Kidney (tissue), 14 donors: ENCODE results near the gene TGFBR2. TPM values are rescaled to one million over a fixed set of nuclear protein-coding genes. Genes with fewer than 3 reads are reported as not detected.

ENCODE experiments used
- DNase-seq, 5 donors: peaks; one replicate each; pipeline ENCODE4 v3.0.0-alpha.2; 2013 to 2020
- FAIRE-seq: peaks from 2 replicates; lab custom pipeline; 2012; peaks lifted over from hg19 to GRCh38; lab: Jason Lieb, UNC
- H3K27ac ChIP-seq, 2 donors: one replicate each; pipeline ENCODE4 v1.7.0; 2013; ENCODE audit warnings: low read depth in 2 of 2, low read length in 2 of 2, inconsistent platforms in 1 of 2
- H3K27me3 ChIP-seq: one replicate; pipeline ENCODE4 v1.7.1; 2013; ENCODE audit warnings: low read length, inconsistent platforms; ENCODE audit not compliant: control insufficient read depth, insufficient read depth
- H3K36me3 ChIP-seq, 3 donors: one replicate each; pipeline versions ENCODE4 v1.7.0 to v1.7.1; 2013; ENCODE audit warnings: low read length in 3 of 3, control low read depth in 1 of 3, inconsistent platforms in 1 of 3; ENCODE audit not compliant: insufficient read depth in 3 of 3, control insufficient read depth in 2 of 3
- H3K4me1 ChIP-seq, 3 donors: one replicate each; pipeline versions ENCODE4 v1.7.0 to v1.7.1; 2013; ENCODE audit warnings: low read length in 3 of 3, inconsistent platforms in 1 of 3, low read depth in 1 of 3; ENCODE audit not compliant: control insufficient read depth in 2 of 3, insufficient read depth in 2 of 3
- H3K4me3 ChIP-seq, 3 donors: one replicate each; pipeline versions ENCODE4 v1.7.0 to v1.8.1; 2013; ENCODE audit warnings: low read length in 3 of 3, control low read depth in 1 of 3, inconsistent platforms in 1 of 3
- H3K9ac ChIP-seq, 3 donors: one replicate each; pipeline versions ENCODE4 v1.7.0 to v1.7.1; 2013; ENCODE audit warnings: low read length in 3 of 3, control low read depth in 1 of 3, inconsistent platforms in 1 of 3
- H3K9me3 ChIP-seq, 3 donors: one replicate each; pipeline versions ENCODE4 v1.7.0 to v1.7.1; 2013; ENCODE audit warnings: low read length in 3 of 3, control low read depth in 1 of 3, inconsistent platforms in 1 of 3; ENCODE audit not compliant: control insufficient read depth in 2 of 3, insufficient read depth in 1 of 3
- CTCF ChIP-seq: IDR thresholded peaks from 3 replicates; pipeline ENCODE4 v1.5.1; 2012; ENCODE audit warnings: mild to moderate bottlenecking, moderate library complexity, borderline replicate concordance; ENCODE audit not compliant: insufficient read depth; ENCODE audit errors: extremely low read depth
- intact Hi-C: fragments of 100-400 bp; cut with DNase I; formaldehyde crosslinking; loops from one replicate; pipeline ENCODE4 v1.11.1; 2022
- polyA plus RNA-seq: library from polyadenylated mRNA; stranded (reverse); fragments of 350-450 nt; fragmentation: Illumina TruSeq; extraction: RNeasy Lipid Tissue Mini Kit (QIAGEN cat#74804); gene quantifications from one replicate; pipeline ENCODE4 v1.2.3, GENCODE V29; 2014; ENCODE audit warnings: low read depth, low replicate concordance; ENCODE audit not compliant: insufficient read depth
- total RNA-seq: library from RNA; stranded (reverse); fragmentation: NEBNext Ultra II Directional; extraction: Animal tissue kit (Norgen Biotek cat#: 25700); gene quantifications from one replicate; pipeline ENCODE4 v1.2.1, GENCODE V29; 2021
- donor health status: control.
- donor health status: control.
- donor health status: control.
- donor health status: control.
- donor health status: control.
- donor health status: DM: yes; HTN: yes; CAD: no.
- donor health status: Normal renal cell carcinoma (clear cell type).

TGFBR2 gene
- total and polyA plus RNA-seq, 2 donors from 2014 or later, result 81.8 to 243 TPM

- H3K9me3 ChIP-seq, result no peaks in the 10 kb centered on the region
- no peak for TF ChIP-seq CTCF
- H3K36me3 ChIP-seq, result no peaks in the 10 kb centered on the region
- H3K4me3 ChIP-seq, result no peak overlapping the region
- DNase-seq (no peak), FAIRE-seq (no peak)
- H3K4me1 ChIP-seq, result no peaks in the 10 kb centered on the region
- intact Hi-C loops, result no loop called here
- no peaks in the 10 kb centered on the region for H3K27me3 ChIP-seq
- H3K27ac ChIP-seq, result no peak overlapping the region
- no peak overlapping the region for H3K9ac ChIP-seq
Observed at GRCh38 chr3:30733209-30733608, 126.8 kb downstream of the TGFBR2 start.

- TF ChIP-seq CTCF, result no peak
- H3K4me1 ChIP-seq, result no peaks in the 10 kb centered on the region
- no peak for DNase-seq
- no peak overlapping the region for H3K27ac ChIP-seq
- intact Hi-C loops, result no loop called here
- H3K27me3 ChIP-seq, result no peaks in the 10 kb centered on the region
- no peaks in the 10 kb centered on the region for H3K36me3 ChIP-seq
- H3K4me3 ChIP-seq, result no peak overlapping the region
- H3K9me3 ChIP-seq, result no peaks in the 10 kb centered on the region
- no peak overlapping the region for H3K9ac ChIP-seq
- FAIRE-seq, result no peak
Observed at GRCh38 chr3:30733696-30734095, 127.3 kb downstream of the TGFBR2 start.

GRCh38 chr3:30737743-30738499 lies 131.5 kb downstream of the TGFBR2 start:
- Histone ChIP-seq H3K4me1 (no peaks in the 10 kb centered on the region), H3K36me3 (no peaks in the 10 kb centered on the region), H3K4me3 (no peak overlapping the region), H3K9me3 (no peaks in the 10 kb centered on the region), H3K9ac (no peak overlapping the region), H3K27ac (no peak overlapping the region), H3K27me3 (no peaks in the 10 kb centered on the region)
- intact Hi-C loops, result no loop called here
- no peak for TF ChIP-seq CTCF
- no peak for FAIRE-seq
- no peak for DNase-seq

- no peak overlapping the region for H3K4me3 ChIP-seq
- intact Hi-C loops, result no loop called here
- no peak overlapping the region for H3K9ac ChIP-seq
- no peaks in the 10 kb centered on the region for H3K36me3 ChIP-seq
- no peaks in the 10 kb centered on the region for H3K9me3 ChIP-seq
- H3K27ac ChIP-seq, result no peak overlapping the region
- DNase-seq, result no peak
- H3K4me1 ChIP-seq, result no peaks in the 10 kb centered on the region
- FAIRE-seq, result no peak
- H3K27me3 ChIP-seq, result no peaks in the 10 kb centered on the region
- no peak for TF ChIP-seq CTCF
Observed at GRCh38 chr3:30738605-30739004, 132.2 kb downstream of the TGFBR2 start.
